Activated T-helper 2 cell treated with anti-CD3 and anti-CD28 coated beads, Interferon-gamma antibody, Interleukin-2, Interleukin-4, amounts not matched to agents 10 μg/mL and 5 μg/mL and 100 μg/mL, durations not matched to agents 14 hours and 24 hours and 36 hours (primary cell): Measurements from ENCODE around the gene JMJD8. TPM values are rescaled to one million over a fixed set of nuclear protein-coding genes. Genes with fewer than 3 reads are reported as not detected.
"Not testable (repeated sequence)": the region's sequence is repeated elsewhere in the genome, so short reads cannot be mapped to it uniquely, and the experiment has no call there.

ENCODE experiments used
- DNase-seq: peaks from one replicate; pipeline ENCODE4 v3.0.0; 2021; ENCODE audit warnings: low spot score
- H3K27ac Mint-ChIP-seq: one replicate; pipeline ENCODE4 v1.8.0; 2021; ENCODE audit warnings: mixed read lengths
- H3K27me3 Mint-ChIP-seq: one replicate; pipeline ENCODE4 v1.8.0; 2021; ENCODE audit warnings: low read depth, mixed read lengths
- H3K36me3 Mint-ChIP-seq: one replicate; pipeline ENCODE4 v1.8.0; 2021; ENCODE audit warnings: low read depth, mixed read lengths
- H3K4me1 Mint-ChIP-seq: one replicate; pipeline ENCODE4 v1.8.0; 2021; ENCODE audit warnings: low read depth, mixed read lengths
- H3K4me3 Mint-ChIP-seq: one replicate; pipeline ENCODE4 v1.8.0; 2021; ENCODE audit warnings: low read depth, mild to moderate bottlenecking, moderate library complexity, mixed read lengths
- H3K9me3 Mint-ChIP-seq: one replicate; pipeline ENCODE4 v1.8.0; 2021; ENCODE audit warnings: mixed read lengths
- intact Hi-C: fragments of 100-400 bp; cut with micrococcal nuclease; formaldehyde crosslinking; loops from one replicate; pipeline ENCODE4 v1.15.1; 2023
- total RNA-seq: library from RNA; stranded (reverse); gene quantifications from 2 replicates; pipeline ENCODE4 v1.2.3, GENCODE V29; 2022

The JMJD8 gene
- total RNA-seq, 1 donor from 2014 or later = 48.8 TPM

GRCh38 chr16:698911-699671, 15.0 kb upstream of the JMJD8 start:
- Mint-ChIP-seq H3K27me3 (peaks cover 13% of the 10 kb centered on the region), H3K4me3 (no peak overlapping the region), H3K27ac (no peak overlapping the region), H3K9me3 (no peaks in the 10 kb centered on the region), H3K36me3 (no peaks in the 10 kb centered on the region), H3K4me1 (peaks cover 6% of the 10 kb centered on the region)
- intact Hi-C loops = no loop called here
- no peak for DNase-seq

DNA sequence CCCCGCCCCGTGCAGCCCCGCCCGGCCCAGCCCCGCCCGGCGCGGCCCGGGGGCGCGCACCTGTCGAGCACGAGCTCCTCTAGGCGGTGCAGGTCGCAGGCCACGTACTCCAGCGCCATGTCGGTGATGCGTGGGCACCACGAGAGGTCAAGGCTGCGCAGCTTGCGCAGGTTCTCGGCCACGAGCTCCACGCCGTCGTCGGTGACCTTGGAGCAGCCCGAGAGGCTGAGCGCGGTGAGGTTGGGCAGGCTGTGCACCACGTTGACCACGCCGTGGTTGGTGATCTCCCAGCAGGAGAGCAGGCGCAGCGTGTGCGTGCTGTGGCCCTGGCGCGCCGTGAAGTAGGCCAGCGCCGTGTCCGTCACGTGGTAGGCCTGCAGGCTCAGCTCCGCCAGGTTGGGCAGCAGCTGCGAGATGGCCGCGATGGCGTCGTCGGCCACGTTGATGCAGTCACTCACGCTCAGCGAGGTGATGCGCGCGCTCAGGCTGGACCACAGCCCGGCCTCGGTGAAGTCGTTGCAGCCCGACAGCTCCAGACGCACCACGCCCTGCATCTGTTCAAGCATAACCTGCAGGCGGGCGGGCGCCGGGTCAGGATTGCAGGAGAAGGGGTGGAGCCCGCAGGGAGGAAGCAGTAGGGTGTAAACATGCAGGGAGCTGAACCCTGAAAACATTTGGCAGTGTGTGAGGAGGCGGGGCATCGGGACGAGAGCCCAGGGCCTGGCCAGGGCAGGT, 11.4 kb upstream of the JMJD8 start:
- no peaks in the 10 kb centered on the region for H3K9me3 Mint-ChIP-seq
- intact Hi-C loops = no loop called here

GRCh38 chr16:694863-695354, 10.8 kb upstream of the JMJD8 start:
- no peak for DNase-seq
- H3K27me3 Mint-ChIP-seq = peaks cover 15% of the 10 kb centered on the region
- intact Hi-C loops = no loop called here
- no peak overlapping the region for H3K27ac Mint-ChIP-seq
- H3K4me3 Mint-ChIP-seq = no peak overlapping the region
- H3K4me1 Mint-ChIP-seq = peaks cover 6% of the 10 kb centered on the region
- peaks cover 6% of the 10 kb centered on the region for H3K36me3 Mint-ChIP-seq
- no peaks in the 10 kb centered on the region for H3K9me3 Mint-ChIP-seq

More for the DNA sequence above, 11.4 kb upstream of the JMJD8 start:
- peak; percentile 67 for DNase-seq
- peak overlapping the region; percentile 46 for H3K27ac Mint-ChIP-seq
- peaks cover 6% of the 10 kb centered on the region for H3K4me1 Mint-ChIP-seq
- H3K36me3 Mint-ChIP-seq = peaks cover 3% of the 10 kb centered on the region
- peak overlapping the region; percentile 76 for H3K4me3 Mint-ChIP-seq
- H3K27me3 Mint-ChIP-seq = peaks cover 15% of the 10 kb centered on the region

DNA sequence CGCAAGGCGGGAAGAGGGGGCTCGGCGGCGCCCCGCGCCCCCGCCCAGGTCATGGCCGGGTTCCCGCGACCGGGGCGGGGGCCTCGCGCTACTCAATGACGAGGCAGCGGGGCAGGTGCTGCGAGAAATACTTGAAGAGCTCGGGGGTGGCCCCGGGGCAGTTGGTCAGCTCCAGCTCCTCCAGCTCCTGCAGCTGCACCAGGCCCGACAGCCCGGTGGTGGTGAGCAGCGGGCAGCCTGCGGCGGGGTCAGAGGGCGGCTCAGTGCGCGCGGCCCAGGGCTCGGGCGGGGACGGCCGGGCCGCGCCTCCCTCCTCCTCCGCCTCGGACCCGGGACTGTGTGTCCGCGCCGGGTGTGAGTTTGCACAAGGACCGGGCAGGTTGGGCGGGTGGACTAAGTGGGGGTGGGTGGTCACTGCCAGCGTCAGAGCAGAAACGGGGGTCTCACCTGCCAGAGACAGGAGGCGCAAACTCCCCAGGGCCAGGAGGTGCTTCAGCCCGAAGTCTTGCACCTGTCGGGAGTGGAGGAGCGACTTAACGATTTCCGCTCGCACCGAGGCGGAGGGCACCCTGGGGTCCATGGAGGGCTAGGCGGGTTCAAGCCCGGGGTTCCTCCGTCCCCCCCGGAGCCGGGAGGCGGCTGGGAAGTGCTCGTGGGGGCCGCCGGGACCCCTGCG, 10.2 kb upstream of the JMJD8 start:
- Mint-ChIP-seq H3K27ac (no peak overlapping the region), H3K4me1 (peaks cover 8% of the 10 kb centered on the region), H3K9me3 (no peaks in the 10 kb centered on the region), H3K36me3 (peaks cover 6% of the 10 kb centered on the region), H3K4me3 (peak overlapping the region; percentile 51), H3K27me3 (peaks cover 15% of the 10 kb centered on the region)
- intact Hi-C loops = no loop called here
- DNase-seq = no peak

DNA sequence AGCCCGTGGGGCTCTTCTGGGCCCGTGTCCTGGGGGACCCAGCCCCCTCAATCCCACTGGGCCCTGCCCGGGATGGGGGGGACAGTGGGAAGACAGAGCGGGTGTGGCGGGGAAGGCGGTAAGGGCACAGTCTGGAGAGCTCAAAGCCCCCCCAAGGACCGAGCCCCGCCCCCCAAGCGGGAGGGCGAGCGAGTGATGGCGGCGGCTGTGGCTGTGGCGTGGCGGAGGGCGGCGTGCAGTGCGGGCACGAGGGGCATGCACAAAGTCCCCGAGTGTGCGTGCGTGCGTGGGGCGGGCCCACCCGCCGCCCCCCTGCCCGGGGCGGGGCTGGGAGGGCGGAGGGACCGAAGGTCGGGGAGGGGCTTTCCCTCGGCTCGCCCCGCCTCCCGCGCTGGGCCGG, 9.6 kb upstream of the JMJD8 start:
- peaks cover 13% of the 10 kb centered on the region for H3K4me1 Mint-ChIP-seq
- H3K27ac Mint-ChIP-seq = no peak overlapping the region
- H3K27me3 Mint-ChIP-seq = peaks cover 15% of the 10 kb centered on the region
- H3K9me3 Mint-ChIP-seq = no peaks in the 10 kb centered on the region
- intact Hi-C loops = no loop called here
- H3K4me3 Mint-ChIP-seq = no peak overlapping the region
- no peak for DNase-seq
- H3K36me3 Mint-ChIP-seq = peaks cover 6% of the 10 kb centered on the region

GRCh38 chr16:693364-693763, 9.2 kb upstream of the JMJD8 start:
- intact Hi-C loops = no loop called here
- H3K4me1 Mint-ChIP-seq = peaks cover 13% of the 10 kb centered on the region
- peak overlapping the region; percentile 39 for H3K4me3 Mint-ChIP-seq

DNA sequence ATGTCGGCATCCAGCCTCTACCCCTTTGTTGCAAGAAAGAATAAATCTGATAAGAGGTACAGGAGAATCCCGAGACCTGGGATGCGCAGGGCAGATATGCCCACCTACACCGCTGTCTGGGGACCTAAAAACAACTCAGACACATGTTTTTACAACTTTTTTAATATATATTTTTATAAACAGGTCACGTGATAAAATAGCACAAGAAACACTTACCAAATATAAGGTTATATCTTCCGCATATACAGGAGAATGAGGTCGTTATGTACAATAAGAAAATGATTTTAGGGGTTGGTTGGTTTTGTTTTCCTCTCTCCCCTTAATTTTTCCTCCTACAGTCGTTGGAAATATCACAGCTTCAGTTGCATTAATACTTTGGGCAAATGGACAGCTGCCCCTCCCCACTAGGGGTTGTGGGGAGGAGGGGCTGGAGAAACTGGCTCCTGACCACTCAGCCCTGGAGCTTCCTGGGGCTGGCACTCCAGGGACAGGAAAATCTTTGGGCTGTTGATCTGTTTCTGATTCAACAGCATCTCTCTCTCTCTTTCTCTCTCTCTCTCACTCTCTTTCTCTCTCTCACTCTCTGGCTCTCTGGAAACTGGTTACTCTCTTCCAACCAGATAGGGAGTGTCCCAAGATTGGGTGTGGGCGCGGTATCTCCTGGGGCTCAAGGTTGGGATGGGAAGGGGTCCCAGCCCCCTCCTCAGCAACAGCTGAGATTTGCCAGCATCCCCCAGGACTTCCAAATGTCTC, 8.4 kb upstream of the JMJD8 start:
- no peak for DNase-seq
- peaks cover 15% of the 10 kb centered on the region for H3K27me3 Mint-ChIP-seq
- peaks cover 13% of the 10 kb centered on the region for H3K4me1 Mint-ChIP-seq
- peak overlapping the region; percentile 47 for H3K4me3 Mint-ChIP-seq
- peaks cover 6% of the 10 kb centered on the region for H3K36me3 Mint-ChIP-seq
- intact Hi-C loops = no loop called here
- H3K27ac Mint-ChIP-seq = no peak overlapping the region
- no peaks in the 10 kb centered on the region for H3K9me3 Mint-ChIP-seq

More at GRCh38 chr16:693364-693763, 9.2 kb upstream of the JMJD8 start:
- DNase-seq = no peak
- Mint-ChIP-seq H3K36me3 (peaks cover 6% of the 10 kb centered on the region), H3K27me3 (peaks cover 15% of the 10 kb centered on the region), H3K9me3 (no peaks in the 10 kb centered on the region), H3K27ac (no peak overlapping the region)

DNA sequence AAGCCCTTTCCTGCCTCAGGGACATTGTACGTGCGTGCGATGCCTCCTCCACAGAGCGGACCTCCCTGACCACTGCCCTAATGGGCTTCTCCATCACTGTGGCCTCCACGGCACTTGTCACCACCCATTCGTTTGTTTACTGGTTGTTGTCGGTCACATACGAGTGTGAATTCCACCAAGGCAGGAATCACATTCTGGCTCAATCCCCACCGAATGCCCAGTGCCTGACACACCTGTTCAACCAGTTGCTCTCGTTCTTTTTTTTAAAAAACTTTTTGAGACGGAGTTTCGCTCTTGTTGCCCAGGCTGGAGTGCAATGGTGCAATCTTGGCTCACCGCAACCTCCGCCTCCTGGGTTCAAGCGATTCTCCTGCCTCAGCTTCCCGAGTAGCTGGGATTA, 7.1 kb upstream of the JMJD8 start:
- DNase-seq, intact Hi-C loops, H3K9me3 Mint-ChIP-seq, H3K36me3 Mint-ChIP-seq: not testable (repeated sequence)
- H3K27me3 Mint-ChIP-seq = peaks cover 15% of the 10 kb centered on the region
- peak overlapping the region; percentile 91 for H3K4me3 Mint-ChIP-seq
- H3K27ac Mint-ChIP-seq = peak overlapping the region; percentile 70
- H3K4me1 Mint-ChIP-seq = peaks cover 13% of the 10 kb centered on the region

DNA sequence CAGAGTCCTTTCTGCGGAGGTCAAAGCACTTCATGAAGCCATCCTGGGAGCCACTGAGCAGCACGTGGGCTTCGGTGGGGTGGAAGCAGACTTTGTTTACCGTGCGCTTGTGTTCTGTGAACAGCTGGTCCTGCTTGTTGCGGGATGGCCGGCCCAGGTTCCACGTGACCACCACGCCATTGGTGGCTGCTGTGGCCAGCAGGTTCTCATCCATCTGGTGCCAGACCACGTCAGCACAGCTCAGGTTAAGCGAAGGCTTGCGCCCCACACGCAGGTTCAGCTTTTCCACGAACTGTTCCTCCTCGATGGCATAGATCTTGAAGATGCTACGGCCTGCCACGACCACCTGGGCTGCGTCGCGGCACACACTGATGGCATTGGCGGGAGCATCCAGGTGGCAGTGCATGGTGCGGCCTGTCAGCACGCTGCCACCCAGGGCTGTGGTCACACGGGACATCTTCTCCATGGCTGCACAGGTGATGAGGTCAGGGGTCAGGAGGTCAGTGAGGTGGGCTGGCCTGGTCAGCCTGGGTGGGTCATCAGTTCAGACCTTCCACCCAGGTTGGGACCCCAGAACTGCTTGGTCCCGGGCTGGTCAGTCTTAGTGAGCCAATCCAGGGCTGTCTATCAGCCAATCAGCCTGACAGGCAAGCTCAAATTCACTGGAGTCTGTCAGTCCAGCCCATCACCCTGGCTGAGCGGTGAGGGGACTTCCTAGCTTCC, 5.2 kb upstream of the JMJD8 start:
- no peaks in the 10 kb centered on the region for H3K9me3 Mint-ChIP-seq
- DNase-seq = no peak
- H3K36me3 Mint-ChIP-seq = peaks cover 13% of the 10 kb centered on the region
- H3K27me3 Mint-ChIP-seq = peaks cover 15% of the 10 kb centered on the region
- intact Hi-C loops = no loop called here
- peak overlapping the region; percentile 84 for H3K27ac Mint-ChIP-seq
- peak overlapping the region; percentile 91 for H3K4me3 Mint-ChIP-seq
- peaks cover 9% of the 10 kb centered on the region for H3K4me1 Mint-ChIP-seq

DNA sequence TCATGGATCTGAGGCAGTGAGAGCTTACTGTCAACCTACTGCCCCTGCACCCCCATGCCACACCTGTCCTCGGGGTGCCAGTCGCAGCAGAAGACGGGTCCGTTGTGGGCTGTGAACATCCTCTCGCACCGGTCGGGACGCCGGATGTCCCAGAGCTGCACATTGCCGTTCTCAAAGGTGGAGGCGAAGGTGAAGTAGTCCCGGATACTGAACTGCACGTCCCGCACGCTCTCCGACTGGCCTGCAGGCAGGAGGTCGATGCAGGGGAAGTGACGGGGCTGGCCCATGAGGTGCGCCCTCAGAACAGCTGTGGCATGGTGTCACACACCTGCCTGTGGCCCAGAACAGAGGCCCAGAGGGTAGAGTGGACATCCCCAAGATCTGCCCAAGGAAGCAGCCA, 3.4 kb upstream of the JMJD8 start:
- H3K27me3 Mint-ChIP-seq = peaks cover 4% of the 10 kb centered on the region
- peaks cover 19% of the 10 kb centered on the region for H3K36me3 Mint-ChIP-seq
- peaks cover 11% of the 10 kb centered on the region for H3K4me1 Mint-ChIP-seq
- H3K27ac Mint-ChIP-seq = no peak overlapping the region
- DNase-seq = no peak
- intact Hi-C loops = no loop called here
- H3K9me3 Mint-ChIP-seq = no peaks in the 10 kb centered on the region
- no peak overlapping the region for H3K4me3 Mint-ChIP-seq

DNA sequence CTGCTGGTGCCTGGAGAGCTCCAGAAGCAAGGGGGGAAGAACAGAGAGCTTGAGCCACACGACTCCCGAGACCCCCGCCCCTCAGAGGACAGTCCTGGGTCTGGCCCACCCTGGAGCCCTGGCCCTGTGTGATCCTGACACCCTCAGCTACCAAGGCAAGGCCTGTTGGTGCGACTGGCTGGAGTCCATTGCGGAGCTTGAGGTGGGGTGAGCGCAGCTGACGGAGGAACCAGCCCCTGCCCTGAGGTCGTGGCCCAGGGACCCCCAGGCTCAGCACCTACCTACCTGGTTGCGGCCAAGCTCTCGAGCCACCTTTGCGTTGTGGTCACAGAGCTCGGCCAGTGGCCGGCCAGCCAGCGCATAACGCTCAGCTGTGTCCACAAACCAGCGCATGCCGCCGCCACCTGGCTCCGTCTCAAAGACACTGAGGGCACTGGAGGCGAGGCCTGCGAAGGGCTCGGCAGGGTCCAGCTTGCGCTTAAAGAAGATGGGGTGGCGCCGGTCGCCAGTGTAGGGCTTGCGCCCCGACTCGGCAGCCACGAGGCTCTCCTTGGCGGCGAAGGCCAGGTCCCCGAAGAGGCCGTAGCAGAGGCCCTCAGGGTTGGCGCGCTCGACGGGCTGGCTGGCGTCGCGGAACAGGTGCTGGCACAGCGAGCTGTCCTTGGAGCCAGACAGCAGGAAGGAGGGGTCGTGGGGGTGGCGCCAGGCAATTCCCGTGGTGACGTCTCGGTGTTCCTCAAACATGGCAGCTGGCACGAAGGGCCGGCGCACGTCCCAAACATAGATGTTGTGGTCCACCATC, 2.5 kb upstream of the JMJD8 start:
- Mint-ChIP-seq H3K4me1 (peaks cover 13% of the 10 kb centered on the region), H3K27me3 (no peaks in the 10 kb centered on the region), H3K36me3 (peaks cover 28% of the 10 kb centered on the region)

More for the DNA sequence above, 2.5 kb upstream of the JMJD8 start:
- Mint-ChIP-seq H3K27ac (no peak overlapping the region), H3K4me3 (peak overlapping the region; percentile 47), H3K9me3 (no peaks in the 10 kb centered on the region)
- intact Hi-C loops = no loop called here
- no peak for DNase-seq
